ENCODE results near the gene BRIP1.

DNA sequence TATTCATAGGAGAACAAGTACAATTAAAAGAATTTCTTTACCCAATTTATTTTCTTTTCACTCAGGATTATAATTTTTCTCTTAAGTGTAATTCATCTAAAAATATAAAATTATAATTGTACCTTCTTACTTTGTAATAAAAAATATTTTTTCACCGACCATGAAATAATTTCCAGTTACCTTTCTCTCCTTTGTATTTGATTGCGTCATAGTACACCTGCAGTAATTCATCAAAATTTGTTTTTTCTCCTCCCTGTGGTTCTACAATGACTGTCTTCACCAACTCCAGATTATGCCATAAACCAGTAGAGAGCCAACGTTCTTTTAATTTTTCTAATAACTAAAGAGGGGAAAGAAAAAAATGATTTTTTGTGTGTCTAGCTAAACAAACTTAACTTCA, 119.1 kb downstream of the BRIP1 start:
- TF ChIP-seq POLR2AphosphoS5 (IDR thresholded peaks at IDR 0.05; ENCODE audit: low read depth), result no peak
- no peak for TF ChIP-seq CTCF (conservative IDR thresholded peaks at IDR 0.05; ENCODE audit: low read depth in 2 of 2)
- TF ChIP-seq REST (IDR thresholded peaks at IDR 0.05; ENCODE audit: unreplicated experiment), result no peak
- TF ChIP-seq EZH2 (IDR thresholded peaks at IDR 0.05; ENCODE audit: low read depth, unreplicated experiment), result no peak
- no peak for TF ChIP-seq ZNF331 (CRISPR knock-in tag; IDR thresholded peaks at IDR 0.05; ENCODE audit: low read depth)
- no peak for TF ChIP-seq STAT1 (IDR thresholded peaks at IDR 0.05; ENCODE audit: unreplicated experiment)
- TF ChIP-seq, protein P1, sequence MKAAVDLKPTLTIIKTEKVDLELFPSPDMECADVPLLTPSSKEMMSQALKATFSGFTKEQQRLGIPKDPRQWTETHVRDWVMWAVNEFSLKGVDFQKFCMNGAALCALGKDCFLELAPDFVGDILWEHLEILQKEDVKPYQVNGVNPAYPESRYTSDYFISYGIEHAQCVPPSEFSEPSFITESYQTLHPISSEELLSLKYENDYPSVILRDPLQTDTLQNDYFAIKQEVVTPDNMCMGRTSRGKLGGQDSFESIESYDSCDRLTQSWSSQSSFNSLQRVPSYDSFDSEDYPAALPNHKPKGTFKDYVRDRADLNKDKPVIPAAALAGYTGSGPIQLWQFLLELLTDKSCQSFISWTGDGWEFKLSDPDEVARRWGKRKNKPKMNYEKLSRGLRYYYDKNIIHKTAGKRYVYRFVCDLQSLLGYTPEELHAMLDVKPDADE (IDR thresholded peaks at IDR 0.05), result no peak
- TF ChIP-seq CREB1 (CRISPR knock-in tag; IDR thresholded peaks at IDR 0.05; ENCODE audit: low read depth), result no peak
- no peak for TF ChIP-seq EZH2phosphoT487 (IDR thresholded peaks at IDR 0.05; ENCODE audit: unreplicated experiment)
- no peak for TF ChIP-seq JUNB (IDR thresholded peaks at IDR 0.05; ENCODE audit: unreplicated experiment)
- no peak for TF ChIP-seq NANOG (IDR thresholded peaks at IDR 0.05; ENCODE audit: borderline replicate concordance)

All from GM23338 (cell line).